ENCODE measurements around the gene HPN.

Gene HPN

GRCh38 chr19:35033067-35034004, 8.2 kb upstream of the HPN start:
- TF ChIP-seq CTCF (IDR thresholded peaks at IDR 0.05; ENCODE audit: insufficient read depth, low read length, poor library complexity, severe bottlenecking) (no peak), EZH2phosphoT487 (conservative IDR thresholded peaks at IDR 0.05; ENCODE audit: low read length) (no peak)
- H3K79me2 ChIP-seq (ENCODE audit: insufficient read depth, low read length) = no peaks in the 10 kb centered on the region
- H3K4me3 ChIP-seq (ENCODE audit: insufficient read depth, low read length, poor library complexity, severe bottlenecking) = no peak overlapping the region
- H4K20me1 ChIP-seq (ENCODE audit: low read depth, low read length) = no peaks in the 10 kb centered on the region
- no peak overlapping the region for H3K4me2 ChIP-seq (ENCODE audit: low read depth, low read length, poor library complexity, severe bottlenecking)
- H3K9ac ChIP-seq (ENCODE audit: low read length) = no peak overlapping the region
- H3F3A ChIP-seq (ENCODE audit: insufficient read depth) = no peaks in the 10 kb centered on the region
- H2AFZ ChIP-seq (ENCODE audit: low read depth, low read length, severe bottlenecking) = no peak overlapping the region
- H3K9me2 ChIP-seq (replicated peaks; ENCODE audit: insufficient read depth, low read length) = no peaks in the 10 kb centered on the region
- no peaks in the 10 kb centered on the region for H3K36me3 ChIP-seq (ENCODE audit: low read length)
- H3K9me3 ChIP-seq (ENCODE audit: insufficient read depth, low read length) = no peaks in the 10 kb centered on the region
- H3K27ac ChIP-seq (ENCODE audit: low read depth, low read length) = no peak overlapping the region
- H3K27me3 ChIP-seq (ENCODE audit: low read length) = no peaks in the 10 kb centered on the region

- H3K36me3 ChIP-seq (ENCODE audit: low read length) = no peaks in the 10 kb centered on the region
Measured at GRCh38 chr19:35034005-35034502, 7.5 kb upstream of the HPN start.

GRCh38 chr19:35034588-35035382, 6.7 kb upstream of the HPN start:
- Histone ChIP-seq H3K9me2 (replicated peaks; ENCODE audit: insufficient read depth, low read length) (no peaks in the 10 kb centered on the region), H4K20me1 (ENCODE audit: low read depth, low read length) (no peaks in the 10 kb centered on the region), H3K27me3 (ENCODE audit: low read length) (no peaks in the 10 kb centered on the region), H3F3A (ENCODE audit: insufficient read depth) (no peaks in the 10 kb centered on the region), H3K9ac (ENCODE audit: low read length) (no peak overlapping the region), H3K4me3 (ENCODE audit: insufficient read depth, low read length, poor library complexity, severe bottlenecking) (no peak overlapping the region), H3K79me2 (ENCODE audit: insufficient read depth, low read length) (no peaks in the 10 kb centered on the region), H2AFZ (ENCODE audit: low read depth, low read length, severe bottlenecking) (no peak overlapping the region), H3K27ac (ENCODE audit: low read depth, low read length) (no peak overlapping the region), H3K9me3 (ENCODE audit: insufficient read depth, low read length) (no peaks in the 10 kb centered on the region), H3K4me2 (ENCODE audit: low read depth, low read length, poor library complexity, severe bottlenecking) (no peak overlapping the region), H3K36me3 (ENCODE audit: low read length) (no peaks in the 10 kb centered on the region)
- TF ChIP-seq EZH2phosphoT487 (conservative IDR thresholded peaks at IDR 0.05; ENCODE audit: low read length) (no peak), CTCF (IDR thresholded peaks at IDR 0.05; ENCODE audit: insufficient read depth, low read length, poor library complexity, severe bottlenecking) (no peak)

More at GRCh38 chr19:35034005-35034502, 7.5 kb upstream of the HPN start:
- Histone ChIP-seq H4K20me1 (ENCODE audit: low read depth, low read length) (no peaks in the 10 kb centered on the region), H2AFZ (ENCODE audit: low read depth, low read length, severe bottlenecking) (no peak overlapping the region), H3K27me3 (ENCODE audit: low read length) (no peaks in the 10 kb centered on the region), H3K79me2 (ENCODE audit: insufficient read depth, low read length) (no peaks in the 10 kb centered on the region), H3K9ac (ENCODE audit: low read length) (no peak overlapping the region), H3K9me2 (replicated peaks; ENCODE audit: insufficient read depth, low read length) (no peaks in the 10 kb centered on the region), H3F3A (ENCODE audit: insufficient read depth) (no peaks in the 10 kb centered on the region), H3K4me2 (ENCODE audit: low read depth, low read length, poor library complexity, severe bottlenecking) (no peak overlapping the region), H3K27ac (ENCODE audit: low read depth, low read length) (no peak overlapping the region), H3K9me3 (ENCODE audit: insufficient read depth, low read length) (no peaks in the 10 kb centered on the region), H3K4me3 (ENCODE audit: insufficient read depth, low read length, poor library complexity, severe bottlenecking) (no peak overlapping the region)
- TF ChIP-seq EZH2phosphoT487 (conservative IDR thresholded peaks at IDR 0.05; ENCODE audit: low read length) = no peak

Data from SU-DHL-6 (cell line).